ENCODE results near the gene GINS1.

The GINS1 gene

GRCh38 chr20:25490656-25491445 lies 83.4 kb downstream of the GINS1 start:
- no peak for FAIRE-seq
- no peak for TF ChIP-seq CTCF (IDR thresholded peaks at IDR 0.05; ENCODE audit: insufficient read depth, missing control alignments)

GRCh38 chr20:25491446-25492038 lies 84.1 kb downstream of the GINS1 start:
- TF ChIP-seq CTCF (IDR thresholded peaks at IDR 0.05; ENCODE audit: insufficient read depth, missing control alignments), result no peak
- no peak for DNase-seq (ENCODE audit: insufficient read length, low spot score)
- FAIRE-seq, result no peak

More at GRCh38 chr20:25490656-25491445, 83.4 kb downstream of the GINS1 start:
- DNase-seq (ENCODE audit: insufficient read length, low spot score), result no peak

- no peak for FAIRE-seq
- no peak for TF ChIP-seq CTCF (IDR thresholded peaks at IDR 0.05; ENCODE audit: insufficient read depth, missing control alignments)
- DNase-seq (ENCODE audit: insufficient read length, low spot score), result no peak
Measured at GRCh38 chr20:25493137-25493536, 85.7 kb downstream of the GINS1 start.

GRCh38 chr20:25493748-25494505 lies 86.5 kb downstream of the GINS1 start:
- FAIRE-seq, result no peak
- TF ChIP-seq CTCF (IDR thresholded peaks at IDR 0.05; ENCODE audit: insufficient read depth, missing control alignments), result no peak
- DNase-seq (ENCODE audit: insufficient read length, low spot score), result no peak

GRCh38 chr20:25494506-25495188 lies 87.2 kb downstream of the GINS1 start:
- no peak for TF ChIP-seq CTCF (IDR thresholded peaks at IDR 0.05; ENCODE audit: insufficient read depth, missing control alignments)
- no peak for FAIRE-seq

GRCh38 chr20:25495189-25495824 lies 87.8 kb downstream of the GINS1 start:
- DNase-seq (ENCODE audit: insufficient read length, low spot score), result no peak
- no peak for TF ChIP-seq CTCF (IDR thresholded peaks at IDR 0.05; ENCODE audit: insufficient read depth, missing control alignments)
- no peak for FAIRE-seq

More at GRCh38 chr20:25494506-25495188, 87.2 kb downstream of the GINS1 start:
- no peak for DNase-seq (ENCODE audit: insufficient read length, low spot score)

All from D721Med (cell line).